Karpas-422 (cell line): ENCODE measurements around the gene PGF. TPM values are rescaled to one million over a fixed set of nuclear protein-coding genes. Genes with fewer than 3 reads are reported as not detected.

Experiments
- DNase-seq: peaks from one replicate; pipeline ENCODE4 v3.0.0-alpha.2; 2015
- H2AFZ ChIP-seq: fragments of 200-600 bp; sonication (generic); 2 replicates; pipeline ENCODE4 v1.6.1; 2014; ENCODE audit warnings: antibody characterized with exemption, low read length, mixed read lengths
- H3K27ac ChIP-seq: fragments of 200-600 bp; sonication (generic); 2 replicates; pipeline ENCODE4 v1.5.1; 2014; ENCODE audit warnings: mild to moderate bottlenecking, low read length, moderate library complexity
- H3K27me3 ChIP-seq: fragments of 200-600 bp; sonication (generic); 2 replicates; pipeline ENCODE4 v1.6.1; 2014; ENCODE audit warnings: low read length, mixed read lengths
- H3K36me3 ChIP-seq: fragments of 200-600 bp; sonication (generic); 2 replicates; pipeline ENCODE4 v1.6.1; 2014; ENCODE audit warnings: low read length, mixed read lengths; ENCODE audit not compliant: insufficient read depth
- H3K4me1 ChIP-seq: fragments of 200-600 bp; sonication (generic); 2 replicates; pipeline ENCODE4 v1.6.1; 2014; ENCODE audit warnings: mild to moderate bottlenecking, low read length, mixed read lengths
- H3K4me2 ChIP-seq: fragments of 200-600 bp; sonication (generic); 2 replicates; pipeline ENCODE4 v1.6.1; 2014; ENCODE audit warnings: low read length, low read depth, mild to moderate bottlenecking; ENCODE audit not compliant: poor library complexity, severe bottlenecking
- H3K4me3 ChIP-seq: fragments of 200-600 bp; sonication (generic); 2 replicates; pipeline ENCODE4 v1.5.1; 2014; ENCODE audit warnings: mild to moderate bottlenecking, antibody characterized with exemption, low read length, mixed read lengths
- H3K79me2 ChIP-seq: fragments of 200-600 bp; sonication (generic); 2 replicates; pipeline ENCODE4 v1.6.1; 2014; ENCODE audit warnings: mild to moderate bottlenecking, low read length, mixed read lengths
- H3K9ac ChIP-seq: fragments of 200-600 bp; sonication (generic); 2 replicates; pipeline ENCODE4 v1.6.0; 2014; ENCODE audit warnings: low read length
- H3K9me2 ChIP-seq: fragments of 200-600 bp; sonication (generic), shearing (Covaris generic); replicated peaks from 2 replicates; pipeline ENCODE4 v1.6.0; 2014; ENCODE audit warnings: mild to moderate bottlenecking, low read length, moderate library complexity; ENCODE audit not compliant: insufficient read depth
- H3K9me3 ChIP-seq: fragments of 300-700, 200-600 bp; sonication (generic); 2 replicates; pipeline ENCODE4 v1.6.1; 2014; ENCODE audit warnings: low read length, mixed read lengths
- H4K20me1 ChIP-seq: fragments of 200-600 bp; sonication (generic); 2 replicates; pipeline ENCODE4 v1.6.1; 2014; ENCODE audit warnings: mild to moderate bottlenecking, antibody characterized with exemption, low read length, low read depth; ENCODE audit not compliant: insufficient read depth
- total RNA-seq: library from RNA; depleted of rRNA; stranded (reverse); fragments of >200 nt; shearing (Covaris generic); gene quantifications from 2 replicates; pipeline ENCODE4 v1.2.3, GENCODE V29; 2014; ENCODE audit warnings: low replicate concordance

PGF gene
- total RNA-seq, 1 experiment from 2014 or later: 3.5 TPM

- H4K20me1 ChIP-seq: no peaks in the 10 kb centered on the region
- H2AFZ ChIP-seq: peak overlapping the region; percentile 34
- peak overlapping the region; percentile 10; the same call in 1 of the 2 replicates for H3K4me3 ChIP-seq
- no peaks in the 10 kb centered on the region for H3K36me3 ChIP-seq
- no peak for DNase-seq
- H3K79me2 ChIP-seq: no peaks in the 10 kb centered on the region
- no peaks in the 10 kb centered on the region for H3K9me3 ChIP-seq
- no peaks in the 10 kb centered on the region for H3K27me3 ChIP-seq
- peak overlapping the region; percentile 43 for H3K9ac ChIP-seq
- peaks cover 57% of the 10 kb centered on the region for H3K4me1 ChIP-seq
- no peaks in the 10 kb centered on the region for H3K9me2 ChIP-seq
- peak overlapping the region; percentile 89 for H3K27ac ChIP-seq
- H3K4me2 ChIP-seq: peak overlapping the region; percentile 52
These were observed 26.2 kb downstream of the PGF start for GRCh38 chr14:74929242-74929641.

DNA sequence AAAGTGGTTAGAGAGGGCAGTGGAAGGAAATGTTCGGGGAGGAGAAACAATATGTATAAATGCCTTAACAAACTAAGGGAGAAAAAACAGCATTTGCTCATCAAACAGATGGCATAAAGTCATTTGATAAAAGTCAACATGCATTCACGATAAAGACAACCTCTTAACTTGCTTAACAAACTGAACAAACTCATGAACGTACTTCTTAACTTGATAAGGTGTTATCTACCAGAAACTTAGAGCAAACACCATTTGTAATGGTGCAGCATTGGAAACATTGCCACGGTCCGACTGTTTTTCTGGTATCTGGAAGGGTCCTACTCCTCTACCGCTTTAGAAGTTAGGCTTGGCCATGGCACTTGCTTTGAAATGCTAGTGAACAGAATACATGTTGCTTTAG is 28.2 kb downstream of the PGF start:
- Histone ChIP-seq H3K4me2 (no peak overlapping the region), H3K4me3 (no peak overlapping the region), H3K9me3 (no peaks in the 10 kb centered on the region), H3K27me3 (no peaks in the 10 kb centered on the region), H3K27ac (no peak overlapping the region), H4K20me1 (no peaks in the 10 kb centered on the region), H3K9me2 (no peaks in the 10 kb centered on the region), H3K9ac (no peak overlapping the region), H2AFZ (peak overlapping the region; percentile 4; the same call in 1 of the 2 replicates), H3K36me3 (no peaks in the 10 kb centered on the region), H3K4me1 (peaks cover 45% of the 10 kb centered on the region), H3K79me2 (peaks cover 5% of the 10 kb centered on the region)
- no peak for DNase-seq

GRCh38 chr14:74924061-74924460 is 31.3 kb downstream of the PGF start:
- no peak for DNase-seq
- H3K36me3 ChIP-seq: no peaks in the 10 kb centered on the region
- H3K27me3 ChIP-seq: no peaks in the 10 kb centered on the region
- no peak overlapping the region for H3K4me3 ChIP-seq
- H4K20me1 ChIP-seq: no peaks in the 10 kb centered on the region
- H3K9me3 ChIP-seq: no peaks in the 10 kb centered on the region
- H2AFZ ChIP-seq: no peak overlapping the region
- H3K27ac ChIP-seq: peak overlapping the region; percentile 34; the same call in 1 of the 2 replicates
- peaks cover 26% of the 10 kb centered on the region for H3K4me1 ChIP-seq
- H3K79me2 ChIP-seq: peaks cover 7% of the 10 kb centered on the region
- H3K4me2 ChIP-seq: peak overlapping the region; percentile 24
- H3K9me2 ChIP-seq: no peaks in the 10 kb centered on the region
- no peak overlapping the region for H3K9ac ChIP-seq

GRCh38 chr14:74922752-74923401 is 32.5 kb downstream of the PGF start, which contains the start of gene RPS6KL1:
Gene RPS6KL1 (minus strand): TSS chr14:74923260. CDS start chr14:74921541, 1,719 bp downstream.
- peak; percentile 92 for DNase-seq
- Histone ChIP-seq H3K27ac (peak within 1 kb of the TSS; percentile 65), H3K4me3 (peak within 1 kb of the TSS; percentile 72)

GRCh38 chr14:74921987-74922751 is 33.2 kb downstream of the PGF start:
- Histone ChIP-seq H3K27me3 (no peaks in the 10 kb centered on the region), H3K9ac (peak overlapping the region; percentile 83), H2AFZ (no peak overlapping the region), H4K20me1 (no peaks in the 10 kb centered on the region), H3K4me1 (peaks cover 23% of the 10 kb centered on the region), H3K4me3 (peak overlapping the region; percentile 72), H3K27ac (peak overlapping the region; percentile 65), H3K79me2 (peaks cover 7% of the 10 kb centered on the region), H3K4me2 (peak overlapping the region; percentile 73), H3K9me3 (no peaks in the 10 kb centered on the region), H3K36me3 (no peaks in the 10 kb centered on the region), H3K9me2 (no peaks in the 10 kb centered on the region)
- no peak for DNase-seq

More at GRCh38 chr14:74922752-74923401, 32.5 kb downstream of the PGF start, which contains the start of gene RPS6KL1:
- no peaks in the 10 kb centered on the region for H4K20me1 ChIP-seq
- peaks cover 23% of the 10 kb centered on the region for H3K4me1 ChIP-seq
- H3K27me3 ChIP-seq: no peaks in the 10 kb centered on the region
- no peak within 1 kb of the TSS for H2AFZ ChIP-seq
- H3K79me2 ChIP-seq: peaks cover 7% of the 10 kb centered on the region
- peak within 1 kb of the TSS; percentile 83 for H3K9ac ChIP-seq
- H3K9me3 ChIP-seq: no peaks in the 10 kb centered on the region
- no peaks in the 10 kb centered on the region for H3K9me2 ChIP-seq
- H3K36me3 ChIP-seq: no peaks in the 10 kb centered on the region
- H3K4me2 ChIP-seq: peak within 1 kb of the TSS; percentile 73

DNA sequence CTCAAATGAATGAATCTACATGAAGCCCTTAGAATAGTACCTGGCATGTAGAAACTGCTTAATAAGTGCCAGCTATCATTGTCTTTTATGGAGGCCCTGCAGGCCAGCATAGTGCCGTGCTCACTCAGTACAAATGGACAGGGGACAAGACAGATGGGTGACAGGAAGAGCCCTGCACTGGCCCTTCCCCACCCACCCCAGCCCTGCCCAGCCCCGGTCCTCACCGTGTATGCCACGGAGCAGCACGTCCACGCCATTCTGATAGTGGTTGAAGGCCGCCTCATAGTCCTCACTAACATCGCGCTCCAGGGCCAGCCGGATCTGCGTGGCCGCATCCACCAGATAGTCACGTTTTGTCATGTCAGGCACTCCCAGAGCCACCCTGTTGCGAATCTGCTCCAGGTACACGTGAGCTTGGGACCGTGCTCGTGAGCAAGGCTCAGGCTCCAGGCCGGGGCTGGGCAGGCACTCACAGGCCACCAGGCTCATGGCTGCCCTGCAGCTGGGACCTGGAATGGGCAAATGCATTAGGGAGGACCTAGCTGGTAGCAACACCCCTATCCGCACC is 34.3 kb downstream of the PGF start:
- no peaks in the 10 kb centered on the region for H3K36me3 ChIP-seq
- no peaks in the 10 kb centered on the region for H3K27me3 ChIP-seq
- no peak overlapping the region for H2AFZ ChIP-seq
- no peak overlapping the region for H3K4me3 ChIP-seq
- no peaks in the 10 kb centered on the region for H4K20me1 ChIP-seq
- H3K27ac ChIP-seq: no peak overlapping the region
- peaks cover 7% of the 10 kb centered on the region for H3K79me2 ChIP-seq
- peaks cover 23% of the 10 kb centered on the region for H3K4me1 ChIP-seq
- H3K4me2 ChIP-seq: no peak overlapping the region
- no peak overlapping the region for H3K9ac ChIP-seq
- H3K9me3 ChIP-seq: no peaks in the 10 kb centered on the region
- no peaks in the 10 kb centered on the region for H3K9me2 ChIP-seq
- DNase-seq: no peak

- peaks cover 29% of the 10 kb centered on the region for H3K4me1 ChIP-seq
- H3K9me3 ChIP-seq: no peaks in the 10 kb centered on the region
- H3K27ac ChIP-seq: no peak overlapping the region
- no peaks in the 10 kb centered on the region for H3K9me2 ChIP-seq
- no peak for DNase-seq
- no peak overlapping the region for H3K4me2 ChIP-seq
- H3K79me2 ChIP-seq: peaks cover 7% of the 10 kb centered on the region
- H3K4me3 ChIP-seq: no peak overlapping the region
- no peaks in the 10 kb centered on the region for H3K36me3 ChIP-seq
- no peak overlapping the region for H3K9ac ChIP-seq
- no peaks in the 10 kb centered on the region for H3K27me3 ChIP-seq
- H4K20me1 ChIP-seq: no peaks in the 10 kb centered on the region
- no peak overlapping the region for H2AFZ ChIP-seq
These were observed 35.1 kb downstream of the PGF start for GRCh38 chr14:74920281-74920680.
